GM18511 (cell line): Measurements from ENCODE around the gene PLAAT2.
"Not testable (repeated sequence)": the region's sequence is repeated elsewhere in the genome, so short reads cannot be mapped to it uniquely, and the experiment has no call there.

Source experiments
- ATAC-seq: cut with Tn5 transposase; IDR thresholded peaks from one replicate; pipeline ENCODE4 v1.9.1; 2021; ENCODE audit warnings: mild to moderate bottlenecking, moderate library complexity; ENCODE audit not compliant: unreplicated experiment

Gene PLAAT2

GRCh38 chr11:63581224-63581623 is 18.0 kb upstream of the PLAAT2 start:
- not testable (repeated sequence) for ATAC-seq

DNA sequence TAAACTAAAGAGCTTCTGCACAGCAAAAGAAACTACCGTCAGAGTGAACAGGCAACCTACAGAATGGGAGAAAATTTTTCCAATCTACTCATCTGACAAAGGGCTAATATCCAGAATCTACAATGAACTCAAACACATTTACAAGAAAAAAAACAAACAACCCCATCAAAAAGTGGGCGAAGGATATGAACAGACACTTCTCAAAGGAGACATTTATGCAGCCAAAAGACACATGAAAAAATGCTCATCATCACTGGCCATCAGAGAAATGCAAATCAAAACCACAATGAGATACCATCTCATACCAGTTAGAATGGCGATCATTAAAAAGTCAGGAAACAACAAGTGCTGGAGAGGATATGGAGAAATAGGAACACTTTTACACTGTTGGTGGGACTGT is 15.7 kb upstream of the PLAAT2 start:
- ATAC-seq = not testable (repeated sequence)

DNA sequence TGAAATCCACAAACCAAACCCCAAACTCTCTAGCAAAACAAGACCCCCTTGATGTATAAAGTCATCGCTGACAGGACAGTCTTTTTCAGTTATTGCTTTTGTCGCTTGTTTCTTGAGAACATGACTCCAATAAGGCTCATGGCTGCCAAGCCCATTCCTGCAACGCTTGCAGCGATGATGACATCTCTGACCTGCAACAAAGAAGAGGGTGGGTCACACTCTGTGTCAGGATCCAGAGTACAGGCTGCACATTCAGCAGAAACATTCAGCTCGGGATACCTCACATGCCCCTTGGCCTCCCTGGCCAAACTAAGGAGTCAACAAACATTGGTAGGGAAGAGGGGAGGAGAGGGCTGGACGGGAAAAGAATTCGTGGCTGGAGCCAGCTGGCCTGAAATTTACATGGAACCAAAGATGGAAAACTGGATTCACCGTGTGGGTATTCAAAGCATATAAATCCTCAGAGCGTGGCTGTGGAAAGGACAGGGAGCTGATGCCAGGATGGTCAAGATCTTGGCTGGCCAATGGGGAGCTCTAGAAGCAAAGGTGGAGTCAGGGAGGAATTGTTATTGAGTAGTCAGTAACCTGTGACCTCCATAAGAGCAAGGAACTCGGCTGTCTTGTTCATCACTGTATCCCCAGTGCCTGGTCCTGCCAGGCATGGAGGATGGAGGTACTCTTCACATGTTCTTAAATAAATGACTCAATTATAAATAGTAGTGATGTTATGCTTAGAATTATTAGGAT is 11.8 kb upstream of the PLAAT2 start:
- no peak for ATAC-seq

DNA sequence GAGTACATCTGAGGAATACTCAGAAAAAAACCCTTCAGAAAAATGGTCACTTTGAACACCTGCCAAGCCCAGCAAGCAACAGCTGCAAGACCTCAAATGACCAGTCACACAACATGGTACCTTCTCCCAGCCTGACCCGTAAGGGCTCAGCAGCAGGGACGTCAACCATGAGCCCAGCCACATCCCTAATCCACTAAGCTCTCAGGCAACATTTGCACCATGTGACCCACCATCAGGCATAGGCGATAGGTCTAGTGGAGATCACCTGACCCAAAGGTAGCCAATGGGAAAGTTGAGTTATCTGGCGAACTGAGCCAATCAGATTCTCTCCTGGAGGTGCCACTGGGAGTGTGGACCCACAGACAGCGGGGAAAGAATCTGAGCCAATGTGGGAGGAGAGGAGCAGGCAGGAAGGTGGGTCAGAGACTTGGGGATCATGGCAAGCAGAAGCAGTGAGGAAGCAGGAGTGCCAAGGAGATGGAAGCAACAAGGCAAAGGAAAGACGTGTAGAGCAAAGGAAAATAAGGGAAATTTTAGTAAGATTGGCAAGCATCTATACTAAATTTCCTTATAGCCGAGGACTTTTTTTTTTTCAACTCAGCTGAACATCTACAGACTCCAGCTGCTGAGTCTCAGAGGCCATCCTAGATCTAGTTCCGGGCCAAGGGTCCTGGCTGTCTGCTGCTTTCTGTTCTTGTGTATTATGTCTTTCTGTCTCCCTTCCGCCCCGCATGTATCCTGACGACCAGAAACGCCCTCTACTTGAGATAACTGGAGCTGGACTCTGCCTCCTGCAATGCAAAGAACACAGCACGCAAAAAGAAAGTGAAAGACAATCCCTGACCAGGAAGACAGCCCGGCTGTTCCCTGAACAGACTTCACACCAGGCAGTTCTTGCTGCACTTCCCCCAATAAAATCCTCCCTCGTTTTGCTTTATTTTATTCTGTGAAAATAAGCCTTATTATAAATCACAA is 11.0 kb upstream of the PLAAT2 start:
- ATAC-seq = no peak

DNA sequence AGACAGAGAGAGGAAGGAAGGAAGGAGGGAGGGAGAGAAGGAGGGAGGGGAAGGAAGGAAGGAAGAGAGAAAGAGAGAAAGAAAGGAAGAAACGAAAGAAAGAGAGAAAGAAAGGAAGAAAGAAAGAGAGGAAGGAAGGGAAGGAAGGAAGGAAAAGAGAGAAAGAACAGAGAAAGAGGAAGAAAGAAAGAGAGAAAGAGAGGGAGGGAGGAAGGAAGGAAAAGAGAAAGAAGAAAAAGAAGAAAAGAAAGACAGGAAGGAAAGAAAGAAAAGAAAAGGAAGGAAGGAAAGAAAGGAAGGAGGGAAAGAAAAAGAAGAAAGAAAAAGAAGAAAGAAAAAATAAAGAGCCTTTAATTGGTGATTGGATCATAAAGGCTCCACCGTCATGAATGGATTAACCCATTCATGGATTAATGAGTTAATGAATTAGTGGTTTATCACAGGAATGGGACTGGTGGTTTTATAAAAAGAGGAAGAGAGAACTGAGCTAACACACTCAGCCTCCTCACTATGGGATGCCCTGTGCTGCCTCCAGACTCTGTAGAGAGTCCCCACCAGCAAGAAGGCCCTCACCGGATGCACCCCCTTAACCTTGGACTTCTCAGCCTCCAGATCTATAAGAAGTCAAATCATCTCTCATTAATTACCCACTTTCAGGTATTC is 9.0 kb upstream of the PLAAT2 start:
- peak; percentile 73 for ATAC-seq

- ATAC-seq = no peak
Measured at GRCh38 chr11:63569570-63569969, 6.4 kb upstream of the PLAAT2 start.

DNA sequence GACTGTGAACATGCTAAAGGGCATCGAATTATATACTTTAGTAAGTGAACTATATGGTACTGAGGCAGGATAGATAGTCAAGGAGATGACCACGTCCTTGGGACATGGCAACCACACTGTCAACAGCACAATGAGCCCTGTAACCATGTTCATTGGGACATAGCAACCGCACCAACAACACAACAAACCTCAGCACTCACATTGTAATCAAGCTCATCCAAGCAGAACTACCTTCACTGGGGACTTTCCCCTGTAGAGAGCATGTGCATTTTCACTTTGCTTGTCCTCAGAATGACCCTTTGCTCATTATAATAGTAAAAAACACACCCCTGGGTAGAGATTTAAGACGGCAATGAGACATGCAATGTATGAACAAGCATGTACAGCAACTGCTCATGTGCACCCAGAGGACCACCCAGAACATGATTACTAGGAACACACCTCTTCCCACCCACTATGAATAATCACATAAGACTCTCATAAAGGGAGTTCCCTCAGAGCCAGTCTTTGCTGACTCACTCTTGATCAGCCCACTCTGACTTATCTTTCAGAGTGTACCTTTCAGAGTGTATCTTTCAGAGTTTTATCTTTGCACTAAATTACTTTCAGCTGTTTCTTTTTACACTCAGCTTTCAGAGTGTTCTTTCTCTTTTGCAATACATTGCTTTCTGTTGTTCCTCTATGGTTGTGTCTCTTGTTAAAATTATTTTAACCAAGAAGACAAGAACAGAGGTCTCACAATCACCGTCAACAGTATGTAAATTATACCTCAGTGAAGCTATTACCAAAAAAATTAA is 4.1 kb upstream of the PLAAT2 start:
- peak; percentile 86 for ATAC-seq

GRCh38 chr11:63564784-63565350 is 1.7 kb upstream of the PLAAT2 start:
- ATAC-seq = no peak

GRCh38 chr11:63564056-63564774 is 1.0 kb upstream of the PLAAT2 start:
- peak; percentile 69 for ATAC-seq

DNA sequence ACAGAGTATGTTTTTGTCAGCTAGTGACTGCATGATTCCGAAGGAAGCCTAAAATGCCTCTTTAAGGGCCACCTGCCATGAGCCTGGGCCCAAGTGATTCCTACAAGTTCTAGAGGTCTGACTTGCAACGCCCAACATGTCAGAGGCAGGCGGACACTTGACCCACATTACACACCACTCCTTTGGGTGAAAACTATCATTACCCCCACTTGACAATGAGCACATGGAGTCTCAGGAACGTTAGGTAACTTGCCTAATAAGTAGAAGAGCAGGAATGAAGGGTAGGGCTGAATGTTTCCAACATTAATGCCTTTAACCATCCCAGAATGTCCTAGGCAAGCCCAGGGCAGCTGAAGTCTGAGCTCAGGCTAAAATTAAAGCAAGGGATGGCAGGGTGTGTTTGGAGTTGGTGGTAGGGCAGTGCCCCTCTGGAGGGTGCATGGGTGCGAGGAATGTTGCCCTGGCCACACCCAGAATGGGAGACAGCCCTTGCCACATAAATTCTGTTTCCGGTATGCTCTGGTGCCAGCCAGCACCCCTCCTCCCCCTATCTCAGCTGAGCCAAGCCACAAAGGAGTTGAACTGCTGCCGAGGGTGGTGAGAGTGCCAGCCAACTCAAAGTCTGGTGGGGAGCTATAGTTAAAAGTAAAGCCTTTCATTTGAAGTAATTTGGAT is 2.5 kb downstream of the PLAAT2 start:
- ATAC-seq = no peak

- no peak for ATAC-seq
Measured at GRCh38 chr11:63558459-63559157, 4.6 kb downstream of the PLAAT2 start.

DNA sequence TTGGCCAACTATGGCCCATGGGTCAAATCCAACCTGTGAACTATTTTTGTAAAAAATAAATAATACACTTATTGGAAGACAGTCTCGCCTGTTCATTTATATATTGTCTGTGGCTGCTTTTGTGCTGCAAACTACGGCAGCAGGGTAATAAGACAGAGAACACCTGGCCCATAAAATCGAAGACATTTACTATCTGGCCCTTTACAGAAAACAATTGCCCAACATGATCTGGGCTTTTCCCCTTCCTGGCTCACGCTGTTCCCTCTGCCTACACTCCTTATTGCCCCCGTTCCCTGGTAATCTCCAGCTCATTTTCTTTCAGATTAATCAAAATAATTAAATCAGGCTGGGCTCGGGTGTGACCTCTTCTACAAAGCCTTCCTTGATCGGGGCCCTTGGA is 5.6 kb downstream of the PLAAT2 start:
- ATAC-seq = no peak

GRCh38 chr11:63556404-63557013 is 6.7 kb downstream of the PLAAT2 start:
- ATAC-seq = no peak

GRCh38 chr11:63554877-63555223 is 8.3 kb downstream of the PLAAT2 start:
- no peak for ATAC-seq

GRCh38 chr11:63553759-63554158 is 9.4 kb downstream of the PLAAT2 start:
- peak; percentile 82 for ATAC-seq

DNA sequence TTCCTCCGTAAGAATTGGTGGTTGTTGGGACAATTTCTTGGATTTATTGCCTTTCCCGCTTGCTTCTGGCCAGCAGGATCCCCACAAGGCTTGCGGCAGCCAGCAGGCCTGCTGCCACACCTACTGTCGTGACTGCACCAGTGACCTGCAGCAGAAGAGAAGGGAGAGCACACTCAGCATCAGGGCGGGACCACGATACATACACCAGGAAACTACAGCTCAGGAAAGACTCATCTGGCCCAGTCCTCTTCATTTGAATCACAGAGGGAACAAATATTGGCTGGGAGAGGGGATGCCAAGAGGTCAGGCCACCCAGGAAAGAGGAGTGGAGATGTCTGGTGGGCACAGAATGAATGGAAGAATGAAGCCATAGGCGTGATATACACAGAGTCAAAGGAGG is 10.3 kb downstream of the PLAAT2 start:
- ATAC-seq = no peak

GRCh38 chr11:63551889-63552266 is 11.3 kb downstream of the PLAAT2 start:
- ATAC-seq = no peak
